ENCODE measurements around the gene TMEM179. TPM values are rescaled to one million over a fixed set of nuclear protein-coding genes. Genes with fewer than 3 reads are reported as not detected.

TMEM179 gene
- total RNA-seq, 3 donors from 2014 or later (not counting 1 experiment from before 2014, with no cell fraction given): not detected

GRCh38 chr14:104639885-104640548 lies 35.4 kb upstream of the TMEM179 start:
- no peaks in the 10 kb centered on the region for H3K36me3 Mint-ChIP-seq
- no peaks in the 10 kb centered on the region for H3K27me3 ChIP-seq (ENCODE audit: control insufficient read depth, insufficient read depth, low read length)
- H3K4me1 Mint-ChIP-seq: no peaks in the 10 kb centered on the region
- no peak overlapping the region for H3K27ac ChIP-seq (ENCODE audit: low read length)
- no peaks in the 10 kb centered on the region for H3K9me3 ChIP-seq (ENCODE audit: control insufficient read depth, insufficient read depth, low read length)
- H3K9me3 Mint-ChIP-seq: no peaks in the 10 kb centered on the region
- peak; percentile 57 for TF ChIP-seq CTCF (IDR thresholded peaks at IDR 0.05)
- intact Hi-C loops (cut with micrococcal nuclease): no loop called here
- peaks cover 12 to 22% of the 10 kb centered on the region in 2 donors for H3K27me3 Mint-ChIP-seq (ENCODE audit: low read depth in 2 of 2)
- peaks cover 9% of the 10 kb centered on the region for H3K4me1 ChIP-seq (ENCODE audit: control insufficient read depth, insufficient read depth, low read length)
- H3K27ac Mint-ChIP-seq: no peak overlapping the region
- WGBS (ENCODE audit: insufficient coverage): 12% methylated on average over 24 of the region's 24 CpGs
- ATAC-seq (peak; percentile 15 to 85 (median 68)), DNase-seq (peak; percentile 35 to 62)
- H3K4me3 ChIP-seq (ENCODE audit: low read length): no peak overlapping the region
- no peaks in the 10 kb centered on the region for H3K36me3 ChIP-seq (ENCODE audit: control insufficient read depth, insufficient read depth, low read length)
- H3K4me3 Mint-ChIP-seq: no peak overlapping the region

GRCh38 chr14:104639471-104639870 lies 34.9 kb upstream of the TMEM179 start:
- no peak for ATAC-seq
- Histone ChIP-seq H3K36me3 (ENCODE audit: control insufficient read depth, insufficient read depth, low read length) (no peaks in the 10 kb centered on the region), H3K9me3 (ENCODE audit: control insufficient read depth, insufficient read depth, low read length) (no peaks in the 10 kb centered on the region), H3K4me3 (ENCODE audit: low read length) (no peak overlapping the region), H3K27ac (ENCODE audit: low read length) (no peak overlapping the region), H3K27me3 (ENCODE audit: control insufficient read depth, insufficient read depth, low read length) (no peaks in the 10 kb centered on the region), H3K4me1 (ENCODE audit: control insufficient read depth, insufficient read depth, low read length) (peaks cover 9% of the 10 kb centered on the region)
- intact Hi-C loops (cut with micrococcal nuclease): no loop called here
- TF ChIP-seq CTCF (IDR thresholded peaks at IDR 0.05): no peak
- Mint-ChIP-seq H3K27me3 (ENCODE audit: low read depth in 2 of 2) (peaks cover 7 to 16% of the 10 kb centered on the region in 2 donors), H3K9me3 (no peaks in the 10 kb centered on the region), H3K36me3 (no peaks in the 10 kb centered on the region), H3K4me1 (no peaks in the 10 kb centered on the region), H3K27ac (no peak overlapping the region), H3K4me3 (no peak overlapping the region)
- no peak for DNase-seq
- 61% methylated on average over 5 of the region's 5 CpGs for WGBS (ENCODE audit: insufficient coverage)

- Histone ChIP-seq H3K27ac (ENCODE audit: low read length) (no peak overlapping the region), H3K4me1 (ENCODE audit: control insufficient read depth, insufficient read depth, low read length) (peaks cover 9% of the 10 kb centered on the region), H3K9me3 (ENCODE audit: control insufficient read depth, insufficient read depth, low read length) (no peaks in the 10 kb centered on the region), H3K4me3 (ENCODE audit: low read length) (no peak overlapping the region), H3K36me3 (ENCODE audit: control insufficient read depth, insufficient read depth, low read length) (no peaks in the 10 kb centered on the region), H3K27me3 (ENCODE audit: control insufficient read depth, insufficient read depth, low read length) (no peaks in the 10 kb centered on the region)
- H3K27me3 Mint-ChIP-seq (ENCODE audit: low read depth in 2 of 2): peaks cover 7 to 14% of the 10 kb centered on the region in 2 donors
- 84% methylated on average over 13 of the region's 13 CpGs for WGBS (ENCODE audit: insufficient coverage)
- no peaks in the 10 kb centered on the region for H3K4me1 Mint-ChIP-seq
- TF ChIP-seq CTCF (IDR thresholded peaks at IDR 0.05): no peak
- H3K4me3 Mint-ChIP-seq: no peak overlapping the region
- intact Hi-C loops (cut with micrococcal nuclease): no loop called here
- H3K36me3 Mint-ChIP-seq: no peaks in the 10 kb centered on the region
- H3K27ac Mint-ChIP-seq: no peak overlapping the region
- no peak for DNase-seq
- H3K9me3 Mint-ChIP-seq: no peaks in the 10 kb centered on the region
- no peak for ATAC-seq
These were observed 34.4 kb upstream of the TMEM179 start for GRCh38 chr14:104638927-104639450.

GRCh38 chr14:104638190-104638589 lies 33.6 kb upstream of the TMEM179 start:
- no peak for DNase-seq
- Histone ChIP-seq H3K36me3 (ENCODE audit: control insufficient read depth, insufficient read depth, low read length) (no peaks in the 10 kb centered on the region), H3K27me3 (ENCODE audit: control insufficient read depth, insufficient read depth, low read length) (no peaks in the 10 kb centered on the region), H3K4me1 (ENCODE audit: control insufficient read depth, insufficient read depth, low read length) (peaks cover 9% of the 10 kb centered on the region), H3K4me3 (ENCODE audit: low read length) (no peak overlapping the region), H3K9me3 (ENCODE audit: control insufficient read depth, insufficient read depth, low read length) (no peaks in the 10 kb centered on the region), H3K27ac (ENCODE audit: low read length) (no peak overlapping the region)
- no peaks in the 10 kb centered on the region for H3K4me1 Mint-ChIP-seq
- H3K36me3 Mint-ChIP-seq: no peaks in the 10 kb centered on the region
- H3K27ac Mint-ChIP-seq: no peak overlapping the region
- 73% methylated on average over 12 of the region's 12 CpGs for WGBS (ENCODE audit: insufficient coverage)
- peaks cover 7 to 9% of the 10 kb centered on the region in 2 donors for H3K27me3 Mint-ChIP-seq (ENCODE audit: low read depth in 2 of 2)
- no peak for ATAC-seq
- no peak for TF ChIP-seq CTCF (IDR thresholded peaks at IDR 0.05)
- H3K9me3 Mint-ChIP-seq: no peaks in the 10 kb centered on the region
- no peak overlapping the region for H3K4me3 Mint-ChIP-seq
- intact Hi-C loops (cut with micrococcal nuclease): no loop called here

All from natural killer cell (primary cell).